Testis (tissue), 3 donors: Measurements from ENCODE around the gene ATAD5. TPM values are rescaled to one million over a fixed set of nuclear protein-coding genes. Genes with fewer than 3 reads are reported as not detected.
"Not testable (repeated sequence)": the region's sequence is repeated elsewhere in the genome, so short reads cannot be mapped to it uniquely, and the experiment has no call there.

ENCODE experiments used
- DNase-seq: peaks from one replicate; pipeline ENCODE4 v3.0.0-alpha.2; 2019
- H3K27ac ChIP-seq, 2 donors: fragments of 200-600 bp; sonication (generic); one replicate each; pipeline ENCODE4 v1.5.1; 2019
- H3K27me3 ChIP-seq: fragments of 200-600 bp; sonication (generic); one replicate; pipeline ENCODE4 v1.5.1; 2019
- H3K36me3 ChIP-seq: fragments of 200-600 bp; sonication (generic); one replicate; pipeline ENCODE4 v1.5.1; 2017; ENCODE audit warnings: low read depth; ENCODE audit errors: missing control alignments
- H3K4me1 ChIP-seq: fragments of 200-600 bp; sonication (generic); one replicate; pipeline ENCODE4 v1.5.1; 2019
- H3K4me3 ChIP-seq, 2 donors: fragments of 200-600 bp; sonication (generic); one replicate each; pipeline ENCODE4 v1.5.1; 2017 to 2019
- H3K9me3 ChIP-seq: fragments of 200-600 bp; sonication (generic); one replicate; pipeline ENCODE4 v1.5.1; 2017
- POLR2A ChIP-seq: fragments of 450-650 bp; IDR thresholded peaks from one replicate; pipeline ENCODE4 v1.6.1; 2017; ENCODE audit warnings: antibody characterized with exemption, mild to moderate bottlenecking, moderate library complexity
- WGBS, 2 donors: methylation state at CpG; one replicate each; pipeline ENCODE4 v1.1.5; 2018; 5-methylcytosine and 5-hydroxymethylcytosine counted together
- intact Hi-C: fragments of 100-400 bp; cut with DNase I; formaldehyde crosslinking; loops from one replicate; pipeline ENCODE4 v1.15.1; 2023; ENCODE audit warnings: low total_unique reads
- polyA plus RNA-seq: library from polyadenylated mRNA; stranded (reverse); fragments of 350-450 nt; fragmentation: Illumina TruSeq; extraction: RNeasy Lipid Tissue Mini Kit (QIAGEN cat#74804); gene quantifications from one replicate; pipeline ENCODE4 v1.2.3, GENCODE V29; 2014; ENCODE audit warnings: low read depth, low replicate concordance; ENCODE audit not compliant: insufficient read depth
- total RNA-seq, 2 donors: library from RNA; depleted of rRNA; stranded (reverse); fragments of >200 nt; gene quantifications; one replicate each; pipeline ENCODE4 v1.2.3, GENCODE V29; 2016
- TF ChIP-seq, protein P1 (sequence below), 3 experiments: fragments of 450-650 bp in 2 of 3; fragments of 200-600 bp in 1 of 3; sonication (generic) in 1 of 3; IDR thresholded peaks; one replicate each; pipeline ENCODE4 v1.5.1; 2016 to 2019; ENCODE audit warnings: antibody characterized with exemption in 3 of 3, mild to moderate bottlenecking in 2 of 3, moderate library complexity in 1 of 3

Gene ATAD5
- total and polyA plus RNA-seq, 3 donors from 2014 or later, result 0.67 to 10.2 (median 5.5) TPM

DNA sequence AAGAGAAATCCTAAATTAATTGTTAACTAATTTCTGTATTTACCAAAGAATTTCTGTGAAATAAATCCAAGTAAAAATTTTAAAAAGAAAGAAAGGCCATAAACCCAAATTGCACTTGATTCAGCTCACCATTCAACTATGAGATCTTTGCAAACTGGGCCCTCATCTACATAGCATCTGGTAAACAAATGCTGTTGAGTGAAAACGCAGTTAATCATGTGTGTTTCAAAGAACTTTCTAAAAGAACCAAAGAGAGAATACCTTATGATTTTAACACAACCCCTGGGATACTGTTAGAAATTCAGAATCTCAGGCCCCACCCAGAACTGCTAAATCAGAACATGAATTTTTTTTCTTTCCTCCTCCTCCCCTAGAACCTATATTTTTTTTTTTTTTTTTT is 23.9 kb upstream of the ATAD5 start:
- no peak overlapping the region for H3K4me3 ChIP-seq
- H3K27me3 ChIP-seq, result no peaks in the 10 kb centered on the region
- no peaks in the 10 kb centered on the region for H3K36me3 ChIP-seq
- TF ChIP-seq POLR2A, result no peak
- TF ChIP-seq, protein P1, sequence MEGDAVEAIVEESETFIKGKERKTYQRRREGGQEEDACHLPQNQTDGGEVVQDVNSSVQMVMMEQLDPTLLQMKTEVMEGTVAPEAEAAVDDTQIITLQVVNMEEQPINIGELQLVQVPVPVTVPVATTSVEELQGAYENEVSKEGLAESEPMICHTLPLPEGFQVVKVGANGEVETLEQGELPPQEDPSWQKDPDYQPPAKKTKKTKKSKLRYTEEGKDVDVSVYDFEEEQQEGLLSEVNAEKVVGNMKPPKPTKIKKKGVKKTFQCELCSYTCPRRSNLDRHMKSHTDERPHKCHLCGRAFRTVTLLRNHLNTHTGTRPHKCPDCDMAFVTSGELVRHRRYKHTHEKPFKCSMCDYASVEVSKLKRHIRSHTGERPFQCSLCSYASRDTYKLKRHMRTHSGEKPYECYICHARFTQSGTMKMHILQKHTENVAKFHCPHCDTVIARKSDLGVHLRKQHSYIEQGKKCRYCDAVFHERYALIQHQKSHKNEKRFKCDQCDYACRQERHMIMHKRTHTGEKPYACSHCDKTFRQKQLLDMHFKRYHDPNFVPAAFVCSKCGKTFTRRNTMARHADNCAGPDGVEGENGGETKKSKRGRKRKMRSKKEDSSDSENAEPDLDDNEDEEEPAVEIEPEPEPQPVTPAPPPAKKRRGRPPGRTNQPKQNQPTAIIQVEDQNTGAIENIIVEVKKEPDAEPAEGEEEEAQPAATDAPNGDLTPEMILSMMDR (IDR thresholded peaks at IDR 0.05), result no peak
- no peaks in the 10 kb centered on the region for H3K9me3 ChIP-seq
- intact Hi-C loops, result no loop called here
- WGBS, 2 donors, result 80 to 90% methylated on average over 1 of the region's 1 CpG
- H3K4me1 ChIP-seq, result no peaks in the 10 kb centered on the region
- no peak for DNase-seq
- no peak overlapping the region for H3K27ac ChIP-seq

- DNase-seq, result no peak
- intact Hi-C loops, result no loop called here
- H3K9me3 ChIP-seq, result no peaks in the 10 kb centered on the region
- WGBS, 2 donors, result 81 to 88% methylated on average over 9 of the region's 9 CpGs
- no peaks in the 10 kb centered on the region for H3K4me1 ChIP-seq
- TF ChIP-seq, protein P1 (IDR thresholded peaks at IDR 0.05), result no peak
- no peaks in the 10 kb centered on the region for H3K36me3 ChIP-seq
- H3K27me3 ChIP-seq, result no peaks in the 10 kb centered on the region
- no peak overlapping the region for H3K4me3 ChIP-seq
- no peak overlapping the region for H3K27ac ChIP-seq
Observed at GRCh38 chr17:30808785-30809286, 22.9 kb upstream of the ATAD5 start.

DNA sequence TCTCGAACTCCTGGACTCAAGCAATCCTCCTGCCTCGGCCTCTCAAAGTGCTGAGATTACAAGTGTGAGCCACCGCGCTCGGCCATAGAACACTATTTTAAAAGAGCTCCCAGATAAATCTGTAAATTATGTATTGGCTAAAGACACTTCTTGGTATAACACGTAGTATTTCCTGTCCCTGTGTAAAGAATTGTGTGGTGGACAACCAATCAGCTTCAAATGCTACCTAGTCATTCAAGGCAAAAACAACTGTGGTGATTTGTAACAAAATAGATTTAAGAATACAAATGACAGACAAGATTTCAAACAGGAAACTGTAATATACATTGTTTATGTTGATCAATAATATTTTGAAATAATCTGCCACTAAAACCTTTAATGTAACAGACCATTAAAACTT is 21.9 kb upstream of the ATAD5 start:
- Histone ChIP-seq H3K9me3 (no peaks in the 10 kb centered on the region), H3K36me3 (no peaks in the 10 kb centered on the region), H3K27ac (no peak overlapping the region), H3K4me3 (no peak overlapping the region), H3K27me3 (no peaks in the 10 kb centered on the region), H3K4me1 (no peaks in the 10 kb centered on the region)
- DNase-seq, result no peak
- no peak for TF ChIP-seq POLR2A
- TF ChIP-seq, protein P1 (IDR thresholded peaks at IDR 0.05), result no peak
- 94 to 99% methylated on average over 6 of the region's 6 CpGs for WGBS, 2 donors
- intact Hi-C loops, result no loop called here

DNA sequence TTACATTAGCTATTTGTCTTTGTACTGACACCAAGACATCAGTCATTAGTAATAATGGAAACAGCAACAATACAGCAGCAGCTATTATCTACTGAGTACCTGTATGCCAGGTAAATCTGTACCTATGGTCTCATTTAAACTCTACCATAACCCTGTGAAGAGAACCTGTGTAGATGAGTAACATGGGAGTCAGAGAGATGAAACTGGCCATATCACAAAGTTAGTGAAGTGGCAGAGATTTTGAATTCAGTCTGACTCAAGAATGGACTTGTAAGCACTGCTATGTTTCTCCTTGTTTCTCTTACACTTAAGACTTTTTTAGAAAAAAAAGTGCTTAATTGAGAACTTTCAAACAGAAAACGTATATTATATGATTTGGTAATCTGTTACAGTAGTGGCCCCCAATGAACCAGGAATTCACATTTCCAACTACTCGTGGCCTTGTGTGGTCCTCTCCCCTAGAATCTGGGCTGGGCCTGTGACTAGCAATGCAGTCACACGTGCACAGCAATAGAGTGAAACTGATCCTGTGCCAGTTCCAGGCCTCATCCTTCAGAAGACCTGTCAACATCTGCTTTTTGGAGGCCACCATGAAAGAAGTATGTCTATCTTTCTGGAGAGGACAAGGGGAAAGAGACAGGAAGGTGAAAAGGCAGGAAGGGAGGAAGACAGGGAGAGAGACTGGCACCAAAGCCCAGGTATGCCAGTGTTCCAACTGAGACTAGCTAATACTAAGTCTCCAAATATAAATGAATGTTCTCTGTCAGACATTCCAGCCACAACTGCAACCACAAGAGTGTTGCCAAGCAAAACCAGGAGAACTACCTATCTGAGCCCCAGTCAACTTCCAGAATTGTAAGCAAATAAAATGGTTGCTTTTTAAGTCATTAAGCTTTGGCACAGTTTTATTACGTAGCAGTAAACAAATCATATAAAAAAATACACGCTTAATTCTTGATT is 19.3 kb upstream of the ATAD5 start:
- Histone ChIP-seq H3K27me3 (no peaks in the 10 kb centered on the region), H3K4me3 (no peak overlapping the region), H3K4me1 (no peaks in the 10 kb centered on the region), H3K27ac (no peak overlapping the region), H3K9me3 (no peaks in the 10 kb centered on the region), H3K36me3 (no peaks in the 10 kb centered on the region)
- intact Hi-C loops, result no loop called here
- DNase-seq, result no peak
- 76% methylated on average over 5 of the region's 5 CpGs for WGBS, 2 donors
- TF ChIP-seq POLR2A, result no peak
- TF ChIP-seq, protein P1 (IDR thresholded peaks at IDR 0.05), result no peak

DNA sequence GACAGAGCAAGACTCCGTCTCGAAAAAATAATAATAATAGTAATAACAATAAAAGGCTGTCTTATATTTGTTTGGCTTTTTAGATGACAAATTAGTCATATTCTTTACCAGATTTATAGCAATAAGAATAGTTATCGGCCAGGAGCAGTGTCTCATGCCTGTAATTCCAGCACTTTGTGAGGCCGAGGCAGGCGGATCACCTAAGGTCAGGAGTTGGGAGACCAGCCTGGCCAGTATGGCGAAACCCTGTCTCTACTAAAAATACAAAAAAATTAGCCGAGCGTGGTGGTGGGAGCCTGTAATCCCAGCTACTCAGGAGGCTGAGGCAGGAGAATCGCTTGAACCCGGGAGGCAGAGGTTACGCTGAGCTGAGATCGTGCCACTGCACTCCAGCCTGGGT is 17.5 kb upstream of the ATAD5 start:
- H3K9me3 ChIP-seq, H3K36me3 ChIP-seq, intact Hi-C loops, H3K27ac ChIP-seq, H3K4me3 ChIP-seq, H3K4me1 ChIP-seq, H3K27me3 ChIP-seq, DNase-seq: not testable (repeated sequence)
- WGBS, 2 donors, result 91 to 92% methylated on average over 12 of the region's 12 CpGs

- DNase-seq, H3K4me3 ChIP-seq, intact Hi-C loops, H3K27ac ChIP-seq, H3K27me3 ChIP-seq, H3K4me1 ChIP-seq, H3K9me3 ChIP-seq, H3K36me3 ChIP-seq: not testable (repeated sequence)
- WGBS, 2 donors, result 93 to 97% methylated on average over 9 of the region's 9 CpGs
Observed at GRCh38 chr17:30814860-30815259, 16.9 kb upstream of the ATAD5 start.
